LNCaP clone FGC (cell line): ENCODE results near the gene KRTAP17-1.

ENCODE experiments used
- DNase-seq: peaks from one replicate; pipeline ENCODE4 v3.0.0-alpha.2; 2011; ENCODE audit warnings: low read depth
- H3K4me3 ChIP-seq: 2 replicates; pipeline ENCODE4 v1.5.1; 2011; ENCODE audit warnings: mild to moderate bottlenecking, low read depth, low read length, control low read depth
- TF ChIP-seq, protein P1 (sequence below): IDR thresholded peaks from 2 replicates; pipeline ENCODE4 v1.5.1; 2012; ENCODE audit warnings: mild to moderate bottlenecking; ENCODE audit not compliant: control insufficient read depth, insufficient read depth; ENCODE audit errors: extremely low read depth

The KRTAP17-1 gene

GRCh38 chr17:41311111-41311510 is 4.4 kb downstream of the KRTAP17-1 start:
- no peak for DNase-seq
- TF ChIP-seq, protein P1, sequence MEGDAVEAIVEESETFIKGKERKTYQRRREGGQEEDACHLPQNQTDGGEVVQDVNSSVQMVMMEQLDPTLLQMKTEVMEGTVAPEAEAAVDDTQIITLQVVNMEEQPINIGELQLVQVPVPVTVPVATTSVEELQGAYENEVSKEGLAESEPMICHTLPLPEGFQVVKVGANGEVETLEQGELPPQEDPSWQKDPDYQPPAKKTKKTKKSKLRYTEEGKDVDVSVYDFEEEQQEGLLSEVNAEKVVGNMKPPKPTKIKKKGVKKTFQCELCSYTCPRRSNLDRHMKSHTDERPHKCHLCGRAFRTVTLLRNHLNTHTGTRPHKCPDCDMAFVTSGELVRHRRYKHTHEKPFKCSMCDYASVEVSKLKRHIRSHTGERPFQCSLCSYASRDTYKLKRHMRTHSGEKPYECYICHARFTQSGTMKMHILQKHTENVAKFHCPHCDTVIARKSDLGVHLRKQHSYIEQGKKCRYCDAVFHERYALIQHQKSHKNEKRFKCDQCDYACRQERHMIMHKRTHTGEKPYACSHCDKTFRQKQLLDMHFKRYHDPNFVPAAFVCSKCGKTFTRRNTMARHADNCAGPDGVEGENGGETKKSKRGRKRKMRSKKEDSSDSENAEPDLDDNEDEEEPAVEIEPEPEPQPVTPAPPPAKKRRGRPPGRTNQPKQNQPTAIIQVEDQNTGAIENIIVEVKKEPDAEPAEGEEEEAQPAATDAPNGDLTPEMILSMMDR: no peak
- no peak overlapping the region for H3K4me3 ChIP-seq

GRCh38 chr17:41308918-41309359 is 6.6 kb downstream of the KRTAP17-1 start, which contains the start of gene KRTAP16-1:
KRTAP16-1 (minus strand) TSS chr17:41309309; CDS start chr17:41309253, 56 bp downstream.
- H3K4me3 ChIP-seq: no peak within 1 kb of the TSS

DNA sequence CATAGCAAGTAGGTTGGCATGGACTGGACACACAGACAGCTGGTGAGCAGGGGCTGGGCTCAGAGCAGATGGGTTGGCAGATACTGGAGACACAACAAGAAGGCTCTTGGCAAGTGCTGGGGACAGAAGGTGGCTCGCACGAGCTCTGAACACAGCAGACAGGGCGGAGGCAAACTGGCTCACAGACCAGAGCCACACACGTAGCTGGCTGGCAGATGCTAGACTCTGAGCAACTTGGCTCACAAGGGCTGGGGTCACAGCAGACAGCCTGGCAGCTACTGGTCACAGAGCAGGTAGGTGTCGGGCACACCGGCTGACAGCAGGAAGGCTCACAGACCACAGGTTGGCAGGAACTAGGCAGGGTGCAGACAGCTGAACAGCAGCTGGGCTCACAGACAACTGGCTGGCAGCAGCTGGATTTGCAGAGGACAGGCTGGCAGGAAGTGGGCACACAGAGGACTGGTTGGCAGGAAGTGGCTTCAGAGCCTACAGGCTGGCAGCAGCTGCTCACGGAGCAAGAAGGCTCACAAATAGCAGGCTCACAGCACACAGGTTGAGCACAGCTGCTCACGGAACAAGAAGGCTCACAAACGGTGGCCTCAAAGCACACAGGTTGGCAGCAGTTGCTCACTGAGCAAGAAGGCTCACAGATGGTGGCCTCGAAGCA is 7.1 kb downstream of the KRTAP17-1 start:
- TF ChIP-seq, protein P1: no peak
- DNase-seq: no peak
- no peak overlapping the region for H3K4me3 ChIP-seq

More at GRCh38 chr17:41308918-41309359, 6.6 kb downstream of the KRTAP17-1 start, which contains the start of gene KRTAP16-1:
- DNase-seq: no peak
- TF ChIP-seq, protein P1: no peak

- no peak overlapping the region for H3K4me3 ChIP-seq
- no peak for DNase-seq
- TF ChIP-seq, protein P1: no peak
Observed at GRCh38 chr17:41307647-41308046, 7.9 kb downstream of the KRTAP17-1 start.

DNA sequence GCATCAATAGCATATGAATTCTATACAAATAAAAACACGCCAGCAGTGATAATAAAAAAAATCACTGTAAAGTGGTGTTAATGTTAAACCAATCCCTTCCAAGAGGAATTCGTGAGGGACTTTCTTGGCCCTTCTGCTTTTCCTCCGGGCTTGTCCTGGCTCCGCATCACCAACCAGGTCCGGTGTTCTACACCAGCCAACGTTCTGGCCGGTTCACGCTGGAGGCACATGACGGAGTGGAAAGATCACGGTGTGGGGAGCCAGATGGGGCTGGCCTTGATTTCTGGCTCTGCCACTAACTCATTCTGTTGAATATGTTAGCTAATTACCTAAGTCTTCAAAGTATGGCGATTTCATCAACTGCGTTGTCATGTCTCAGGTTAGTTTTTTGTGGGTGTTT is 11.4 kb downstream of the KRTAP17-1 start:
- TF ChIP-seq, protein P1: no peak
- H3K4me3 ChIP-seq: no peak overlapping the region
- no peak for DNase-seq

GRCh38 chr17:41302981-41303380 is 12.5 kb downstream of the KRTAP17-1 start:
- H3K4me3 ChIP-seq: no peak overlapping the region
- TF ChIP-seq, protein P1: no peak
- DNase-seq: no peak
